Adipose tissue (tissue), 3 donors: Measurements from ENCODE around the gene MDFI. TPM values are rescaled to one million over a fixed set of nuclear protein-coding genes. Genes with fewer than 3 reads are reported as not detected.
"Not testable (repeated sequence)": the region's sequence is repeated elsewhere in the genome, so short reads cannot be mapped to it uniquely, and the experiment has no call there.

Experiments
- H3K27ac ChIP-seq: one replicate; pipeline ENCODE4 v1.5.1; 2013; ENCODE audit warnings: low read depth, low read length
- WGBS, 3 donors: extraction: QIAGEN DNeasy Blood & Tissue Kit; methylation state at CpG; one replicate each; pipeline ENCODE4 v1.1.7; 2013; 5-methylcytosine and 5-hydroxymethylcytosine counted together
- polyA plus RNA-seq, 3 donors: library from polyadenylated mRNA; stranded (reverse); fragments of 200-250 nt; gene quantifications; one replicate each; pipeline ENCODE4 v1.2.3, GENCODE V29; 2013
- donor health status: healthy with polysubstance abuse.
- donor health status: Bipolar disorder and iron deficiency.
- donor health status: healthy.

The MDFI gene
- polyA plus RNA-seq, 3 donors, result 5.5 to 178 (median 47.3) TPM

DNA sequence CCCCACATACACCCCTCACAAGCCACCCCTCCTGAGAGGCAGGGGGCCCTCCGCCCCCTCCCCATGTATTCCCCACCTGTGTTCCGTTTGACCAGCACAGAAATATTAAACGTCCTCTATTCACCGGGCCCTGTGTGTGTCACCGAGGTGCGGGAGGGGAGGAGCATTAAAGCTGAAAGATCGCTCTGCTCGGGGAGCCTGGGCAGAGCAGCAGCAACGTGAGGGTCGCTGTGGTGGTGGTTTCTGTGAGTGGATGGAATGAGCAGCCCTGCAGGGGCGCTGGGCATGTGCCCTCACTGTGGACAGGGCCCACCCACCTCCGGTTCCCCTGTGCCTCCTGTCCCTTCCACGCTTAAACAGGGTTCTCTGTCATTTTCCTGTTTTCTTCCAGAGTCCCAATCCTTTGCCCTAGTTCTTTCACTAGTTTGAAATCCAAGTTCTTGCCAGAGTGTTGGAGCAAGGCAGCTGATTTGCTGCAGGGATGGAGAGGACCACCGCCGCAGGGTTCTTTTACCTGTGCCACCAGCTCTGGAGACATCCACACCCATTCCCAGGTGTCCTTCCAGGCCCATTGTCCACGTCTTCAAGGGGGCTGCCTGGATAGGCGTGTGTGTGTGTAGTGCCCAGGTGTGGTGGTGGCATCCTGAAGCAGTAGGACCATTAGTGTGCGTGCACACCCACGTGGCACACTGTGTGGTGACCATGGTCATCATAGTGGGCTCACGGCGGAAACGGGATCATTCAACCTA lies 37.6 kb upstream of the MDFI start:
- H3K27ac ChIP-seq, result no peak overlapping the region
- 77 to 82% (median 80%) methylated on average over 22 of the region's 22 CpGs for WGBS, 3 donors

DNA sequence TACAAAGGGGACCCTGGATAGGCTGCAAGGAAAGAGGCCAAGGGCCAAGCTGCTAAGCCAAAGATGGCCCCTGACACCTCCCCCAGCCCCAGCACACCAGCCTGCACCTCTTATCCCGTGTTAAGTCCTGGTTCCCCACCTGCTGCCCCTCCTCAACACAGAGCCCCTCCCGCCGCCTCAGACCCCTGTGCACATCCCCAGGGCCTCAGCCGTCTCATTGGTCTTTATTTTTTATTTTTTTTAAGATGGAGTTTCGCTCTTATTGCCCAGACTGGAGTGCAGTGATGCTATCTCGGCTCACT lies 37.1 kb upstream of the MDFI start:
- no peak overlapping the region for H3K27ac ChIP-seq
- WGBS, 3 donors, result 87 to 96% (median 93%) methylated on average over 6 of the region's 6 CpGs

DNA sequence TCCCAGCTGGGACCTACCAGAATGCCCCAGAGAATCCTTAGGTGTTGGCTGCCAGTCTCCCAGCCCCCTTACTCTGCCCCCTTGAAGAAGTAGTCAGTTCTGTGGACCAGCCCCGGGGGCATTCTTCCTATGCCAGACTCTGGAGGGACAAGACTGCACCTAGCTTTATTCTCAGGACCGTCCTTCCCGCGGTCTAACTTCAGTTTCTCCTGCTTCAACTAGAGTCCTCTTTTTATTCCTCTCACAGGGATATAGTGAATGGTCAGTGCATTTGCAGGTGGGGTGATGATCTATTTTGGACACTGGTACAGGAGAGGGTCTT lies 35.9 kb upstream of the MDFI start:
- H3K27ac ChIP-seq, result no peak overlapping the region
- WGBS, 3 donors, result 60 to 70% (median 70%) methylated on average over 4 of the region's 4 CpGs

DNA sequence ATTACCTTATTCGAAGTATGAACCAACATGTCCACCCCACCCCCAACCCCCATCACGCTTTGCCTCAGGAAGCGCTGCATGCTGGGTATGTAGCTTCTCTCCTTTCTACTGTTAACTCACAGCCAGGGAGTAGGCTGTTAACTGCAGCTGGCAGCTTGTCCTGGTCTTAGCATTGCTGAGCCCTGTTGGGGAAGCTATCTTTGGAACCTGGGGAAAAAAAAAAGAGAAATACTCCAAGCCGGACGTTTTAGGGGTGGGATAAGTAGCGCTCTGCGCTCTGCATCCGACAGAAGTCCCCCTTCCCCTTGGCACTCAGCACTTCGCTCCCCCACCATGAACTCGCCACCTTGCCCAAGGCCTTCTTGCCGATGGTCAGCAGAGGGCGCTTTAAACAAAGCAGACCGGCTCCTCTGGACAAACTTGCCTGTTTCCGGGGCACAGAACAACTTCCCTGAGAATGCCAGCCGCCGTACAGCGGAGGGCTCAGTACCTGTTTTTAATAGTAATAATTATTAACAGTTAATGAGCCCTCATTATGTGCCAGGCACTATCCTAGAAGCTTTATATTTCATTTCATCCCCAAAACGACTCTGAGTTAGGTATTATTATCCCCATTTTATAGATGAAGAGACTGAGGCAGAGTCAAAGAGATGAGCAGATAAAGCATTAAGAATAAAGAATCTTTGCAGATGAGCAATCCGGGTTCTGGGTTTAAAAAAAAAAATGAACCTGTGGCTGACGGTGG lies 35.2 kb upstream of the MDFI start:
- WGBS, 3 donors, result 4 to 6% (median 4%) methylated on average over 20 of the region's 20 CpGs
- no peak overlapping the region for H3K27ac ChIP-seq

DNA sequence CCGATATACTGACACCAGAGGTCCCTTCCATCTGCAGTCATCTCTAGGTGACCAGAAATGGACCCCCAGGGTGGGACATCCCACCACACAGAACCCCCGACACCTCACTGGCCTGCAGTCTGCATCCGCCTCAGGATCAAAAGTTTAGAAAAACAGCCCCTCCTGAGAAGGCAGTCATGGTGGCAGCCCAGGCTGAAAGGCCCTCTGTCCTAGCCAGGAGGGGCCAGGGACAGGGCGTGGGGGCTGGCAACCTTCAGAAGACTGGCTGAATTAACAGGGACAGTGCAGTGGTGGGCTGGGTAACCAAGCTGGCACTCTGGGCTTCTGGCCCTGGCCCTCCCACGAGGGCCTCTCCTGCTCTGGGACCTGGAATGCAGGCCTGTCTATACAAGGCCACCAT lies 34.3 kb upstream of the MDFI start:
- 79 to 86% (median 83%) methylated on average over 5 of the region's 5 CpGs for WGBS, 3 donors
- no peak overlapping the region for H3K27ac ChIP-seq

DNA sequence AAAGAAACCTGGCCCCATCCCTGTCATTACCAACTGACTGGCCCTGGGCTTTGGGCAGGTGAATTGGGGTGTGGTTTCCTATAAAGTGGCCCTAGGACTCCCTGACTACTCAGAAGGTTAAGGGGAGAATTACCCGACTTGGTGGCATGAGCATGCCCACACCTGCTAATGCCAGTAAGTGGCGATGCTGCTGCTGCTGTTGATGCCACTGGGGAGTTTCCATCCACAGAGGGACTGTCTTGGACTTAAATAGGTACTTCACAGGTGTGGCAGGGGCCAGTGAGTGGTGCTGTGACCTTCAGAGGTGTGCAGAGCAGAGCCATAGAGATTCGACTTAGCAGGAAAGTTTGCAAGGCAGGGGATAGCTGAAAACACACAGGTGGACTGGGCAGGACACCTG lies 32.6 kb upstream of the MDFI start:
- 55 to 81% (median 78%) methylated on average over 3 of the region's 3 CpGs for WGBS, 3 donors
- H3K27ac ChIP-seq, result no peak overlapping the region

DNA sequence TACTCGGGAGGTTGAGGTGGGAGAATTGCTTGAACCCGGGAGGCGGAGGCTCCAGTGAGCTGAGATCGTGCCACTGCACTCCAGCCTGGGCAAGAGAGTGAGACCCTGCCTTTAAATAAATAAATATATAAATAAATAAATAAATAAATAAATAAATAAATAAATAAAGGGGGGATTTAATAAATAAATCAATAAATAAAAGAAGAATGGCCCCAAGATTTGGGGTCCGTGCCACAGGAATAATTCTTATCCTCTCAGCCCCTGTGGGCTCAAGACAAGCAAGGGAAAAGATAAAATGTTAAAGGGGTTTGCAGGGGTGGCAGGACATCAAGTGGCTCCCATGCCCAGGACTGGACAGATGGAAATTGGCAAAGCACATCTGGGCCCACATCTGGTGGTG lies 31.2 kb upstream of the MDFI start:
- WGBS, 3 donors, result 88 to 96% (median 96%) methylated on average over 5 of the region's 5 CpGs
- H3K27ac ChIP-seq, result no peak overlapping the region

DNA sequence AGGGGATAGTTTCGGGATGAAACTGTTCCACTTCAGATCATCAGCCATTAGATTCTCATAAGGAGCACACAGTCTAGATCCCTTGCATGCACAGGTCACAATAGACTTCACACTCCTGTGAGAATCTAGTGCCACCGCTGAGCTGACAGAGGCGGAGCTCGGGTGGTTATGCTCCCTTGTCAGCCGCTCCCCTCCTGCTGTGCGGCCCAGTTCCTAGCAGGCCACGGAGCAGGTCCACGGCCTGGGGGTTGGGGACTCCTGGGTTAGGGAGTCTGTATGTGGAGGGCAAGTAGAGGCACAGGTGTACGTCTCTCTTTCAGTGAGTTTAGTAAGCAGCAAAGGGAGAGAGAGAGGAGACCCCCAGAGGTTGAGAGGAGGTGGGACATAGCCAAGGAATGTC lies 30.5 kb upstream of the MDFI start:
- 75 to 83% (median 81%) methylated on average over 9 of the region's 9 CpGs for WGBS, 3 donors
- no peak overlapping the region for H3K27ac ChIP-seq

DNA sequence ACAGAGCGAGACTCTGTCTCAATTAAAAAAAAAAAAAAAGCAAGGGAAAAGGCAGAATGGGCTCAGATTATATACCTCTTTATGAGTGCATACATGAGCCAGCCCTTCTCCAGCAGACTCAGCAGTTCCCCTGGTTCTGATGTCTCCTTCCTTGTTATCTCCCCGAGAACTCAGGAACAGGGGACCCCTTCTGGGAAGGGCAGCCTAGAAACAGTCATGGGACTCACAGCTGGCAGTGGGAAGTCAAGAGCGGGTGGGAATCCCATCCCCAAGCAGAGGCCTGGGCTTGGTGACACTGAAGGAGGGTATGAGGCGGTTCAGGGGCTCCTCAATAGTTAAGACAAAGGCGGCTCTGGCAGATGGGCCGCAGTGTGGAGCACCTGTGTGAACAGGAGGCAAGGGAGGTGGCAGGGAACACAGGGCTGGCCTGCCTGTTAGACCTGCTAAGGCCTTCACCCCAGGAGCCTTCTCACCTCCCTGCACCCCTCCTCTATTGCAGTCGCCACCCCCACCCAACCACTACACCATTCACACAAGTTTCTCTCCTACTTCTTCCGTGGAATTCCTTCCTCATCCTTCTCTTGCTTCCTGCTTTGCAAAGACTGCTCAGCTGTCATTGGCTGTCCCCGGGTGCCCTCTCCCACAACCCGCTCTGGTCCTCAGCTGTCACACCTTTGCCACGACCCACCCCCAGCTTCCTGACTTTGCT lies 29.7 kb upstream of the MDFI start:
- 82 to 92% (median 83%) methylated on average over 10 to 11 of the region's 11 CpGs for WGBS, 3 donors
- no peak overlapping the region for H3K27ac ChIP-seq

DNA sequence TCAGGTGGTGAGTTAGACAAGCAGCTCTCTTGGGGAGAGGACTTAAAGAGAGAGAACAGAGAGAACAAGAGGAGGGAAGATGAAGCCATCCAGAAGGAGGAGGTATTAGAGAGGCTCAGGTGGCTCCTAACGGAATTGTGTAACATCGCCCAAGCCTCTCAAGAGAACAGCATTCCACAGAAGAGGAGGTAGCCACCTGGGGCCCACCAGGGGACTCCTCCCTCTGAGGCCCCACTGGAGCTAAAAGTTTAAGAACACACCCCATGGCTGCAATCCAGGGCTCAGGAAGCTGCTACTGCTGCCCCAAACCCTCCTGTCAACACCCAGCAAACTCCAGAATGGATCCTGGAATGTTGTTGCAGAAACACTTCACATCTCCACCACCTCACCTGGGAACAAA lies 23.6 kb upstream of the MDFI start:
- no peak overlapping the region for H3K27ac ChIP-seq
- WGBS, 3 donors, result 94 to 100% (median 97%) methylated on average over 2 of the region's 2 CpGs

DNA sequence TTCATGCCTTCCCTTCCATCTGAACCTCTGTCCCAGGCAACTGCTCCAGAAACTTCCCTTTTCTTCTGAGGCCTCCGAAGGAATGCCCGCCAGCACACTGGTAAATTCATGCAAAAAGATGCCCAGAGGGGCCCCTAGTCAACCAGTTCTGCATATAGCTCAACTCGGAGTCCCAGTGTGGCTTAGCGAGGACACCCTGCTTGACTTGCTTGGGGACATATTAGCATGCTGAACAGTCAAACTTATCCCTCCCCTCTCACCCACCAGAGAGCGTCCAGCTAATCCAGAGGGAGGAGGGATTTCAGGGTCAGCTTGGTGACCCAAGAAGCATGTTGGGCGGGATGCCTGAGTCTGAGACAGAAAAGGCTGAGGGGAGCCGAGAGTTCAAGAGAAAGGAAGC lies 23.0 kb upstream of the MDFI start:
- H3K27ac ChIP-seq, result no peak overlapping the region
- WGBS, 3 donors, result 67 to 79% (median 74%) methylated on average over 7 of the region's 7 CpGs

DNA sequence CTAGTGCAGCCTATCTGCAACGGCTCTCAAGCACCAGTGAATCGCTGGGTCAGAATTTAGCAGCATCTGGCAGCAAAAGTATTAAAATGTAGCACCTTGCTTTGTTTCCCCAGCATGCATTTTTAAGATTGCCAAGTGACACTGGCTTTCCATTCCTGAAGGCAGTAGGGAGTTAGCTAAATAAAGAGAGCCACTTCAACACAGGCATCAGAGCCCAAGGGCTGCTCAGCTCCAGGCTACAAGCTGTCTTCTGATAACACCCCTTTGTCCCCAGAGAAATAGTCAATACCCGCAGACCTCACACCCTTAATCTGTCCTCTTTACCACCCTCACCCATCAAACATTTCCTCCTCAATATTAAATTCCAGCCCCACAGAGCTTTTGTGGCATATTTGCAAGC lies 19.7 kb upstream of the MDFI start:
- no peak overlapping the region for H3K27ac ChIP-seq
- WGBS, 3 donors, result 81 to 87% (median 87%) methylated on average over 3 of the region's 3 CpGs

DNA sequence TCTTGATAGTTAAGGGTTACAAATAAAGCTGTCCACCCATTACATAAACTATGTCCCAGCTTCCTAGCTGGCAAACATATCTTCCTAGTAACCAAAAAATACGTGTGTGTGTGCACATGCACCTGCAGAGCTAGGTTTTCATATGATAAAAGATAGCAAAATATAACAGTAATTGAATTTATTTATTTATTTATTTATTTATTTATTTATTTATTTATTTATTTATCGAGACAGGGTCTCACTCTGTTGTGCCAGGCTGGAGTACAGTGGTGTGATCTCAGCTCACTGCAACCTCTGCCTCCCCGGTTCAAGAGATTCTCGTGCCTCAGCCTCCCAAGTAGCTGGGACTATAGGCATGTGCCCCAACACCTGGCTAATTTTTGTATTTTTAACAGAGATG lies 19.1 kb upstream of the MDFI start:
- 81 to 84% (median 81%) methylated on average over 4 of the region's 4 CpGs for WGBS, 3 donors
- H3K27ac ChIP-seq, result not testable (repeated sequence)

DNA sequence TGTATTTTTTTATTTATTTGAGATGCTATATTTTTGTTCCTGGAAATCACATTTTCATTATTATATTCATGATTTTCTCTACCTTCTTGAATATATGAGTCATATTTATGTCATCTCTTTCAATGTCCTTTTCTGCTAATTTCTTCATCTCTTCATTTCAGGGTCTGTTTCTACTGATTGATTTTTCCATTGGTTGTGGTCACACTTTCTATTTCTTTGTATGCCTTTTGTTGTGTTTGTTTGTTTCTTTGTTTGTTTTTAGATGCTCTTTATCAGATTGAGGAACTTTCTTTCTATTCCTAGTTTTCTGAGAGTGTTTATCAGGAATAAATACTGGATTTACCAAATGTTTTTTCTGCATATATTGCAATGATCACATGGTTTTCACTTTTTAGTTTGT lies 16.9 kb upstream of the MDFI start:
- H3K27ac ChIP-seq, result no peak overlapping the region

DNA sequence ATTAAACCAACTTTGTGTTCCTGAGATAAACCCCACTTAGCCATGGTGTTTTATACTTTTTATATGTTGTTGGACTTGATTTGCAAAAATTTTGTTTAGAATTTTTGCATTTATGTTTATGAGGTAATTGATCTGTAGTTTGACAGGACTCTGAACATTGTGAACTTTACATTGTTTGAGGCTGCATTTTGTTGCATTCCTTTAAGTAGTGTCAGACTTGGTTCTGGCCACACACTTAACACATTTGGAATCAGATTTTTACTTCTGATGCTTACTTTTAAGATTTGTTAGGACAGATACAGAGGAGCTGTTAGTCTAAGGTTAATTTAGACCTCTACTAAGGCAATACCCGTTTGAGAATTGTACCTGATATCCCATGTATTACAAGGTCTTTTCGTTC lies 16.5 kb upstream of the MDFI start:
- H3K27ac ChIP-seq, result no peak overlapping the region
- WGBS, 3 donors, result 52 to 67% (median 56%) methylated on average over 2 of the region's 2 CpGs

DNA sequence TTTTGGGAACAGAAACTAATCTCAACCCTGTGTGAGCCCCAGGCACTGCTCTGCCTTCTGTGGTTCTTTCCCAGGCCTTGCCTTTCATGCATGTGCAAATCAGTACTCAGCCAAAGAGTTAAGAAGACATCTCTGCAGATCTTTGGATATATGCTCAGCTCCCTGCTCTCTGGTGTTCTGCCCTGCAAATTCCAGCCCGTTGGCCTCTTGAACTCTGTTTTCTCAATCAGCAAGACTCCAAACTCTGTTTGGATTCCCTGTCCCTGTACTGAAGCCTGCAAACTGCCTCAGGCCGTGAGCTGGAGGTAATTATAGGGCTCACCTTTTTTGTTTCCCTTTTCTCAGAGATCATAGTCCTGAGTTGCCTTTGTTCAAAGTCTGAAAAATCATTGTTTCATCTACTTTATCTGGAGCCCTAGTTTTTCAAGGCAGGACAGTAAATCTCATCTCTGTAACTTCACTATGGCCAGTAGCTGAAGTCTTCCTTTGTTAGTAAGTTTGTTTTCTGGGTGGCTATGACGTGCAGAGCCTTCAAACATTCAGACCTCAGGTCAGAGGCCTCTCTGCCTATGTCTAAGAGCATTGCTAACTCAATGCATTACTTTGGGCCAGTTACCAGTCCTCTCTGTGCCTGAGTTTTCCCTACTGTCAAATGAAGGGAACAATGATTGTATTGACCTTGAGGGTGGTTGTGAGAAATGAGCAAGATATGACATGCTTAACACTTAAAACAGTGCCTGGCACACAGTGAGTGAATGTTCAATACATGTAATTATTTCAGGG lies 15.9 kb upstream of the MDFI start:
- H3K27ac ChIP-seq, result no peak overlapping the region
- 59 to 61% (median 60%) methylated on average over 3 of the region's 3 CpGs for WGBS, 3 donors

DNA sequence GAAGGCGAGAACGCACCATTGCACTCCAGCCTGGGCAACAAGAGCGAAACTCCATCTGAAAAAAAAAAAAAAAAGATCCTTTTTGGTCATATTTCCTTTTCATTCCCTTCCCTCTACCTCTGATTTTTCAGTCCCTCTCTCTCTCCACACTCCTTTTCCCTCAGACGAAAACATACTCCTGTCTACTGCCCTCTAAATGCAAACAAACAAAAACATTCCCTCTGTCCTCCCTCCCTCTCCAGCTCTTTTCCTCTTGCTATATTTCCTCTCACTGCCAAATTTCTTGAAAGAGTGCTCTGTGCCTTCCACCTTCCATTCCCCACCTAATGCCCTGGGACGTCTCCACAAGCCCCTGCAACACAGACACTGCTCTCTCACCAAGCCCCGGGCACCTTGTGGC lies 14.9 kb upstream of the MDFI start:
- 90 to 93% (median 93%) methylated on average over 6 of the region's 6 CpGs for WGBS, 3 donors

DNA sequence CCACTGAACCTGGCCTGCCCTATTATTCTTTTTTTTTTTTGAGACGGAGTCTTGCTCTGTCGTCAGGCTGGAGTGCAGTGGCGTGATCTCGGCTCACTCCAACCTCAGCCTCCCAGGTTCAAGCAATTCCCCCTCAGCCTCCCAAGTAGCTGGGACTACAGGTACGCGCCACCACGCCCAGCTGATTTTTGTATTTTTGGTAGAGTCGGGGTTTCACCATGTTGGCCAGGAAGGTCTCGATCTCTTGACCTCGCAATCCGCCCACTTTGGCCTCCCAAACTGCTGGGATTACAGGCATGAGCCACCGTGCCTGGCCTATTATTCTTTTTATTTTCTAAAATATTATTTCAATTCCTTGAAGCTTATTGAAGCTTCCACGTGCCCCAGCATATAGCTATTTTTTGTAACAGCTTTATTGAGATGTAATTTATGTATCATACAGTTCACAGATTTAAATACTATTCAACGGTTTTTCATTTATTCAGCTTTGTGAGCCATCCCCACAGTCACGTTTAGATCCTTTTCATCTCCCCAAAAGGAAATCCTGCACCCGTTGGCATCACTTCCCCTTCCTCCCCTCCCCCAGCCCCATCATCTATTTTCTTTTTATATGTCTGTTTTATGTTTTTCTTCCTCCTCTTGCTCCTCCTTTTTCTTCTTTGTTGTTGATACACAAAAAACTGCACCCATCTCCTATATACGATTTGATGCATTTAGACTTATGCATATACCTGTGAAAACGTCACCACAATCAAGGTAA lies 13.5 kb upstream of the MDFI start:
- no peak overlapping the region for H3K27ac ChIP-seq
- WGBS, 3 donors, result 81 to 83% (median 83%) methylated on average over 17 to 18 of the region's 18 CpGs

More for the DNA sequence above, 14.9 kb upstream of the MDFI start:
- no peak overlapping the region for H3K27ac ChIP-seq
